ENCODE results near the gene CD151. TPM values are rescaled to one million over a fixed set of nuclear protein-coding genes. Genes with fewer than 3 reads are reported as not detected.

The CD151 gene
- total RNA-seq, 1 experiment from 2014 or later = 482 TPM

DNA sequence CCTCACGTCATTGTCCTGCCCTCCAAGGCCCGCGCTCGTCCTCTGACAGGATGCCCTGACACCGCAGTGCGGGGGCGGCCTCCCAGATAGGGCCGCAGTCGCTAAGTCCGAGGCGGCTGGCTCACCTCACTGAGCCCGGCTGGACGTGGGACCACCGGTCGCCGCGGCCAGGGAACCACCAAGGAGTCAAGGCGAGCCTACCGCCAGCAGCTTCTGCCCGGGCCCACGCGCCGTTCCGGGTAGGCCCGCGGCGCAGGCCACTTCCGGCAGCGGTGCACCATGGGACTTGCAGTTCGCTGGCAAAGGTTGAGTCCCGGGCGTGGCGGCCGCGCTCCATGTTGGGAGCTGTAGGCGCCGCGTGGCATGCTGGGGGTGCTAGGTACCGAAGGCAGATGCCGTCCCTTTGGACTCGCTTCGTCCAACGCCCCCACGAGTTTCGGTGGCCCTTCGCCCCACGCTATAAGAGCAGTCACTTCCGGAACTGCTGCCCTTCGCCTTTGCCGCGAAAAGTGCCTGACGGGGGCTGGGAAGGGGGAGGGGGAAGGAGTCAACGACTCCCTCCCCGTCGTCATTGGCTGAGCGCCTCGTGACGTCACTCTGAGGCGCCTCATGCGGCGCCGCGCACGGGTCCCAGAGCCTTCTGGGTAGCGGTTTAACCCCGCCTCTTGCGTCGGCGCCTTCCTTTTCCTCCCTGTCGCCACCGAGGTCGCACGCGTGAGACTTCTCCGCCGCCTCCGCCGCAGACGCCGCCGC, 23.3 kb upstream of the CD151 start, which contains the start of gene RPLP2:
Gene RPLP2 (plus strand): TSS at position 681 of the 753 bp plus-strand sequence. CDS start 268 bp downstream, outside the sequence.
- peak within 1 kb of the TSS; percentile 88 for H3K27ac Mint-ChIP-seq (ENCODE audit: unreplicated experiment)

DNA sequence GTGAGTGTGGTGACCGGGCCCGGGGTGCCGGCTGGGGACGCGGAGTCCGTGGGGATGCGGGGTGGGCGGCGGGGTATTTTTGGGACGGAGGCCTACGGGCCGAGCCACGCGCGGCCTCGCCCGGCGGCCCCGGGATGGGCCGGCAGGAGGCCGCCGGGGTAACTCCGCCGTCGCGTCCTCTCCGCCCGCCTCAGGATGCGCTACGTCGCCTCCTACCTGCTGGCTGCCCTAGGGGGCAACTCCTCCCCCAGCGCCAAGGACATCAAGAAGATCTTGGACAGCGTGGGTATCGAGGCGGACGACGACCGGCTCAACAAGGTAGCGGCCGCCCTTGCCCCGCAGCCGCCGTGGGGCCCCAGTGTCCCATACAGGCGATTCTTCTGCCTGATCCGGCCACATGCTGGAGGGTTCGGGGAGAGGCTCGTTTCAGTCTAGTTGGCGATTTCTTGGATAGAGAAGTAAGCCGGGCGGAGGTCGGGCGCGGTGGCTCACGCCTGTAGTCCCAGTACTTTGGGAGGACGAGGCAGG, 22.6 kb upstream of the CD151 start:
- CTCF ChIA-PET = interaction anchor here (0.7 to 0.8 kb wide), 2 partner anchors 9 kb away, joined by 5 read pairs; no protein-coding TSS in a partner anchor

More for the DNA sequence above, 23.3 kb upstream of the CD151 start, which contains the start of gene RPLP2:
- peak; percentile 97 for DNase-seq
- no TSS peak for BruUV-seq (replicated peaks)
- H3K9me3 Mint-ChIP-seq (ENCODE audit: low read depth, unreplicated experiment) = no peaks in the 10 kb centered on the region
- TF ChIP-seq CTCF (IDR thresholded peaks at IDR 0.05; ENCODE audit: unreplicated experiment) = no peak
- peak within 1 kb of the TSS; percentile 94 for H3K4me3 Mint-ChIP-seq (ENCODE audit: low read depth, unreplicated experiment)
- H3K36me3 Mint-ChIP-seq (ENCODE audit: insufficient read depth, unreplicated experiment) = peaks cover 92% of the 10 kb centered on the region
- intact Hi-C loops (cut with micrococcal nuclease; ENCODE audit: unreplicated experiment) = no loop called here
- CTCF ChIA-PET = interaction anchor here (0.8 to 1.2 kb wide), 2 partner anchors 9 to 10 kb away, joined by 3 to 5 read pairs; partner anchors contain the start of gene PNPLA2
- peaks cover 19% of the 10 kb centered on the region for H3K4me1 Mint-ChIP-seq (ENCODE audit: low read depth, unreplicated experiment)
- no peaks in the 10 kb centered on the region for H3K27me3 Mint-ChIP-seq (ENCODE audit: unreplicated experiment)

GRCh38 chr11:811446-812245, 21.1 kb upstream of the CD151 start:
- no peak for TF ChIP-seq CTCF (IDR thresholded peaks at IDR 0.05; ENCODE audit: unreplicated experiment)
- peak overlapping the region; percentile 88 for H3K27ac Mint-ChIP-seq (ENCODE audit: unreplicated experiment)
- DNase-seq = no peak
- peaks cover 19% of the 10 kb centered on the region for H3K4me1 Mint-ChIP-seq (ENCODE audit: low read depth, unreplicated experiment)
- no TSS peak for BruUV-seq (replicated peaks)
- H3K27me3 Mint-ChIP-seq (ENCODE audit: unreplicated experiment) = no peaks in the 10 kb centered on the region
- intact Hi-C loops (cut with micrococcal nuclease; ENCODE audit: unreplicated experiment) = no loop called here
- CTCF ChIA-PET = interaction anchor here (0.6 kb wide), 1 partner anchor 206 kb away, joined by 3 read pairs; no protein-coding TSS in a partner anchor
- H3K9me3 Mint-ChIP-seq (ENCODE audit: low read depth, unreplicated experiment) = no peaks in the 10 kb centered on the region
- peak overlapping the region; percentile 94 for H3K4me3 Mint-ChIP-seq (ENCODE audit: low read depth, unreplicated experiment)
- H3K36me3 Mint-ChIP-seq (ENCODE audit: insufficient read depth, unreplicated experiment) = peaks cover 88% of the 10 kb centered on the region

More for the DNA sequence above, 22.6 kb upstream of the CD151 start:
- Mint-ChIP-seq H3K36me3 (ENCODE audit: insufficient read depth, unreplicated experiment) (peaks cover 93% of the 10 kb centered on the region), H3K27me3 (ENCODE audit: unreplicated experiment) (no peaks in the 10 kb centered on the region), H3K27ac (ENCODE audit: unreplicated experiment) (peak overlapping the region; percentile 88), H3K4me3 (ENCODE audit: low read depth, unreplicated experiment) (peak overlapping the region; percentile 94), H3K9me3 (ENCODE audit: low read depth, unreplicated experiment) (no peaks in the 10 kb centered on the region), H3K4me1 (ENCODE audit: low read depth, unreplicated experiment) (peaks cover 19% of the 10 kb centered on the region)
- no peak for TF ChIP-seq CTCF (IDR thresholded peaks at IDR 0.05; ENCODE audit: unreplicated experiment)
- TSS peak; percentile 68 for BruUV-seq (replicated peaks)
- intact Hi-C loops (cut with micrococcal nuclease; ENCODE audit: unreplicated experiment) = no loop called here
- DNase-seq = no peak

GRCh38 chr11:812390-812789, 20.4 kb upstream of the CD151 start:
- peak overlapping the region; percentile 88 for H3K27ac Mint-ChIP-seq (ENCODE audit: unreplicated experiment)
- CTCF ChIA-PET = no interaction called here

More at GRCh38 chr11:812390-812789, 20.4 kb upstream of the CD151 start:
- Mint-ChIP-seq H3K4me3 (ENCODE audit: low read depth, unreplicated experiment) (peak overlapping the region; percentile 94), H3K9me3 (ENCODE audit: low read depth, unreplicated experiment) (no peaks in the 10 kb centered on the region), H3K4me1 (ENCODE audit: low read depth, unreplicated experiment) (peaks cover 19% of the 10 kb centered on the region), H3K27me3 (ENCODE audit: unreplicated experiment) (no peaks in the 10 kb centered on the region), H3K36me3 (ENCODE audit: insufficient read depth, unreplicated experiment) (peaks cover 84% of the 10 kb centered on the region)
- TF ChIP-seq CTCF (IDR thresholded peaks at IDR 0.05; ENCODE audit: unreplicated experiment) = no peak
- no peak for DNase-seq
- no TSS peak for BruUV-seq (replicated peaks)
- intact Hi-C loops (cut with micrococcal nuclease; ENCODE audit: unreplicated experiment) = no loop called here
